D721Med (cell line): ENCODE results near the gene SAP25.
"Not testable (repeated sequence)": the region's sequence is repeated elsewhere in the genome, so short reads cannot be mapped to it uniquely, and the experiment has no call there.

ENCODE experiments used
- DNase-seq: peaks from one replicate; pipeline ENCODE4 v3.0.0; 2011; ENCODE audit warnings: low spot score; ENCODE audit not compliant: insufficient read length
- FAIRE-seq: peaks from 2 replicates; lab custom pipeline; 2011; peaks lifted over from hg19 to GRCh38; lab: Jason Lieb, UNC
- TF ChIP-seq, protein P1 (sequence below): IDR thresholded peaks from 2 replicates; pipeline ENCODE4 v1.5.1; 2012; ENCODE audit warnings: mild to moderate bottlenecking, control low read depth; ENCODE audit not compliant: insufficient read depth; ENCODE audit errors: missing control alignments

The SAP25 gene

DNA sequence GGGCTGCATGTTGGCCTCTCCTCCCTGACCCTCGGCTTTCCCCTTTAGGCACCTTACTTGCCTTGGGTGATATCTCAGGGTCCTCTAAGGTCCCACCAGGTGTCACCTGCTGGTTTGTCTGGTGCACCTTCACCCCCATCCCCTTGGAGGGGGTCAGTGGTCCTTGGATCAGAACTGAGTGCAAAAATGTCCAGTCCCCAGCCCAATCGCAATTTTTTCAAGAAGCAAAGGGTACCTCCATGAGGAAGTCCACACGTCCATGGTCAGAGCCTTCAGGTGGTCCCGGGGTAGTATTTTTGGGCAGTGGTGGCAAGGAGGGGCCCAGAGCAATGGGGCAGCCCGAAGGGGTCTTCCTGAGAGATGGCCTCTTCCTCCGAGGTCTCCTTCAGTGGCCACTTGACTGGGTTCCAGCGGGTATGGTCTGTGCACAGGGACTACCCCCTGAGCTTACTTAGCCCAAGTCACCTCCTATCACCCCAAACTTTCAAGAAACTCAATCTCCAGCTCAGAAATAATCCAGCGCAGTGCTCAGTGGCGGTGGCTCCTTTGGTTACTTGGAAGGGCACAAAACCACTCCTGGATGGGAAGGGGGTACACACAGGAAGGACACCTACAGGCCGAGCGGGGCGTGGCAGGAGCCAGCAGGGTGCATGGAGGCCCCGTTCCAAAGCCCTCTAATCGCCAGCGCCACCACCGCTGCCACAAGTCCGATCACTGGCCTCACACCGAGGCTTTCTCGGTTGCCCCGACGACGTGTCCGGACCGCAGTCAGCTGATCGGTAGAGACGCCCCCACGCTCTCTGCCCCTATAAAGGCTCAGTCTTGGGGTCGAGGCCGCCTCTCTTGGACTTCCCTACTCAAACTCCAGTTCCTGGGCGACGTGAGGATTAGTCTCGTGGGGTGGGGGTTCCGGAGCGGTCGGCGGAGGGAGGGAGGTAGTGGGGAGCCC, 4.5 kb downstream of the SAP25 start:
- no peak for FAIRE-seq
- DNase-seq: no peak
- TF ChIP-seq, protein P1, sequence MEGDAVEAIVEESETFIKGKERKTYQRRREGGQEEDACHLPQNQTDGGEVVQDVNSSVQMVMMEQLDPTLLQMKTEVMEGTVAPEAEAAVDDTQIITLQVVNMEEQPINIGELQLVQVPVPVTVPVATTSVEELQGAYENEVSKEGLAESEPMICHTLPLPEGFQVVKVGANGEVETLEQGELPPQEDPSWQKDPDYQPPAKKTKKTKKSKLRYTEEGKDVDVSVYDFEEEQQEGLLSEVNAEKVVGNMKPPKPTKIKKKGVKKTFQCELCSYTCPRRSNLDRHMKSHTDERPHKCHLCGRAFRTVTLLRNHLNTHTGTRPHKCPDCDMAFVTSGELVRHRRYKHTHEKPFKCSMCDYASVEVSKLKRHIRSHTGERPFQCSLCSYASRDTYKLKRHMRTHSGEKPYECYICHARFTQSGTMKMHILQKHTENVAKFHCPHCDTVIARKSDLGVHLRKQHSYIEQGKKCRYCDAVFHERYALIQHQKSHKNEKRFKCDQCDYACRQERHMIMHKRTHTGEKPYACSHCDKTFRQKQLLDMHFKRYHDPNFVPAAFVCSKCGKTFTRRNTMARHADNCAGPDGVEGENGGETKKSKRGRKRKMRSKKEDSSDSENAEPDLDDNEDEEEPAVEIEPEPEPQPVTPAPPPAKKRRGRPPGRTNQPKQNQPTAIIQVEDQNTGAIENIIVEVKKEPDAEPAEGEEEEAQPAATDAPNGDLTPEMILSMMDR: no peak

DNA sequence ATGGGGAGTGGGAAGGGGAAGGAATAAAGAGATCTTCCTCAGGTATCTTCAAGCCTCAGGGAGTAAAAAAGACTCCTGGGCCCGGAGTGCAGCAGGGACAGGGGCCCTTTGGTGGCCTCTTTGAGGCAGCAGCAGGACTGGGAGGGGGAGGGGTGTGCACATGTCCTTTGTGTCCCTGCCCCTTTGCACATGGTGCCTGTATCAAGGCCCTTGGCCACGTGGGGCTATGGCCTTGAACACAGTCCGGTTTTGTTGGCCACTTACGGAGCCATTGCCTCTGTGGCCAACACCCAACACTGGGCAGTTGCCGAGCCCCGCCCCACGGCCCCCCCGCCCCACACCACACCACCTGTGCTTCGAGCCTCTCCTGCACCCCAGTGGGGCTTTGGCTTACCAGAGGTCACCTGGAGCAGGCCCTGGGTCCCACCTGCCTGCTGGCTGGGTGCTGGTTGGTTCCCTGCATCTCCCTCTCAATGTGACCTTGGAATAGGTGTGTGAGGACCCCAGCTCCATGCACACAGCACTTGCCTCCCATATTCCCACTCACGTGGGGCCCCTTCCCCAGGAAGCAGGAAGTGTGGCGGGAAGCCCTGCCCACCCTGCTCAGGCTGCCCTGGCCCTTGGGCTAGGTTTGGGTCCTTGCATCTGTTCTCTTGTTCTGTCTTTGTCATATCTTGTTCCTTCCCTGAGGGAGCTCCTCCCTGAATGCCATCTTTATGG, 5.4 kb downstream of the SAP25 start:
- TF ChIP-seq, protein P1: no peak
- FAIRE-seq: no peak
- no peak for DNase-seq

DNA sequence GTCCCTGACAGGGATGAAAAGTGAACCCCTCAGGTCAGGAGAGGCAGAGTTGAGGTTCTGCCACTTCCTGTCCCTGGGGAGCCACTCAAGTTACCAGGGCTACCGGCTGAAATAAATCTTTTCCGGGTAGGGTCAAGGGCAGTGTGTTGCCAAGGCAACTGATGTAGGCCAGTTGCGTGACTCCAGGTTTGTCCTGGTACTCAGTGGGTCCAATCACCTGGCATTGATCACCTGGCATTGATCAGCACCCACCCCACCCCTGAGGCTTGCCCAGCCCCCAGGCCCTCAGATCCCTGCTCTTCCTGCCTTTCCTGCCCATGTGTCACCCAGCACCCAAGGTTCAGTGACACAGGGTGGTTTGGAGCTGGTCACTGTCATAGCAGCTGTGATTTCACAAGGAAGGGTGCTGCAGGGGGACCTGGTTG, 5.9 kb downstream of the SAP25 start:
- TF ChIP-seq, protein P1: no peak
- DNase-seq: no peak
- FAIRE-seq: no peak

DNA sequence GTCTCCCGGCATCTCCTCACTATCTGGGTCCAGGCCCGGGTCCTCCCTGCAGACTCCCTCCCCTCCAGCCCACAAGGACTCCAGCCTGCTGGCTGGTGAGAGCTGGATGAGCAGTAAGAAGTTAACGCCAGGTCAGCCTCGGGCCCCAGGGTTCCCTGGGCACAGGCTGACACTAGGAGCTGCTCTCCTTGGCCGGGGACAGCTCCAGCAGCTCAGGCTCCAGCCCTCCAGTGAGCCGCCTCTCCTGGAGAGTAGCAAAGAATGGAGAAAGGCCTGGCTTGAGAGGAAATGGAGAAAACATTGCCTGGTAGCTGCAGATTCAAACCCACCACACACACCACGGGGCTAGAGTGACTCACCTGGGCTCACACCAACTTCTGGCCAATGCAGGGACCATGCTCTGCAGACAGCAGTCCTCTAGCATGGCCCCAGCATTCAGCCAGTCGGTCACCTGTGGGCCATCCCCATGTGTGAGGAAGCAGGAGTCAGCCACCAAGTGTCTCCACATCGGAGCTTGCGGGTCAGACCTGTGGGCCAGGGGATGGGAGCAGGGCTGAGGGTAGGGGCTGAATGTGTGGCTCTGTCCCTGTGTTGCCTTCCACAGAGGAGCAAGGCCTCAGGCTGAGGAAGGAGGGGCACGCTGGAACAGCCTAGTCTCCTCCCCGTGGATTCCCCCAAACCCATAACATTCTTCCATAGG, 6.5 kb downstream of the SAP25 start:
- FAIRE-seq: no peak
- TF ChIP-seq, protein P1: no peak
- no peak for DNase-seq

DNA sequence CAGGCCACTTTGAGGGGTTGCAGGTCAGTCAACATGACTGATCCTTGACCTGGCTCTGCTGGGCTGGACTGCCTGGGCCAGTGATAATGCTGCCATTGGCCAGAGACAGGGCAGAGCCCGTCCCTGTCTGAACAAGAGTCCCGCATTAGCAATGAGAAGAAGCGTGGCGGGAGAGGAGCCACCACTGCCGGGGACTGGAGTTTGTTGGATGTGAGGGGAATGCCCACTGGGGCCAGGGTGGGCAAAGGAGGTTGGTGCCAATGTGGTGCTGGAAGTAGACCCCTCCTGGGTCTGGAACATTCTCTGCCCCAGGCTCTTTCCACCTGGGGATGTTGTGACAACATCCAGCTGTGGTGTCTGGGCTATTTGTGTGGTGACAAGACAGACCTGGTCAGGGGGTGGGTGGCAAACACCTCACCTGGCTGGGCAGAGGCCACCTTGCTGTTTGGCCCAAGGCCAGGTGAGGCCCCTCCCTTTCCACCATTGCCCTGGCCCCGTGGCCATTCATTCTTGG, 7.6 kb downstream of the SAP25 start:
- DNase-seq (no peak), FAIRE-seq (no peak)

DNA sequence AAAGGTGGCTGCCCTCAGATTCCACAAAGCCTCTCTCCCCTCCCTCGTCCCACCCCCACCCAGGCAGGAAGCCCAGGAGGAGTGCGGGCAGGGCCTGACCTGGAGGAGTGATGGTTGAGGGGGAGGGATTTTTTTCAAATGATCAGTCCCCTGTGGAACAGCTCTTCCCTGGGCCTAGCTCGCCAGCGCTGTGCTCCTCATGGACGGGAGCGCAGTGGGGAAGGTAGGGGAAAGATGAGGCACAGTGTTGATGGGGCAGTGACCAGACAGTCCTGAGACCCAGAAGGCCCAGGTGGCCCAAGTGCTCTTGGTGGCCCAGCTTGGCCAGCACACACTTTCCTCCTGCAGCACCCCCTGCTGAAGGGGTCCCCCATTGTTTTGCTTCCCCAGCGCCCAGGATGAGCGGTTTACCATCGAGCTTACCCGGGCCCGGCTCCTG, 8.5 kb downstream of the SAP25 start:
- TF ChIP-seq, protein P1: no peak
- DNase-seq (no peak), FAIRE-seq (no peak)

More for the DNA sequence above, 7.6 kb downstream of the SAP25 start:
- TF ChIP-seq, protein P1: no peak

DNA sequence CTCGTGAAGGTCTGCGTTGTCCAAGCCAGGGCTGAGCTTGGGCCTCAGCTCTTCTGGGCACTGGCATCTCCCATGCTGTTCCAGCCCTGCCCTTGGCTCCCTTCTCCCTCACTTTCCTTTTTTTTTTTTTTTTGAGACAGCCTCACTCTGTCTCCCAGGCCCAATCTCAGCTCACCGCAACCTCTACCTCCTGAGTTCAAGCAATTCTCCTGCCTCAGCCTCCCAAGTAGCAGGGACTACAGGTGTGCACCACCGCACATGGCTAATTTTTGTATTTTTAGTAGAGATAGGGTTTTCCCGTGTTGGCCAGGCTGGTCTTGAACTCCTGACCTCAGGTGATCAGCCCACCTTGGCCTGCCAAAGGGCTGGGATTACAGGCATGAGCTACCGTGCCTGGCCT, 9.3 kb downstream of the SAP25 start:
- DNase-seq, FAIRE-seq: not testable (repeated sequence)
